Stimulated activated memory B cell treated with anti-CD40 and anti-IgM and Interleukin-4, amounts not matched to agents 10 μg/mL and 1 μg/mL and 100 μg/mL, for 72 hours (primary cell): ENCODE measurements around the gene DNAJC17.

Experiments used
- ATAC-seq: fragments of 150-1000 bp; cut with Tn5 transposase; 2 replicates; pipeline ENCODE4 v1.10.0; 2021
- H3K27ac Mint-ChIP-seq: one replicate; pipeline ENCODE4 v1.8.0; 2022; ENCODE audit warnings: mild to moderate bottlenecking, mixed read lengths
- H3K27me3 Mint-ChIP-seq: one replicate; pipeline ENCODE4 v1.8.0; 2022; ENCODE audit warnings: mixed read lengths
- H3K36me3 Mint-ChIP-seq: one replicate; pipeline ENCODE4 v1.8.0; 2022; ENCODE audit warnings: mixed read lengths
- H3K4me1 Mint-ChIP-seq: one replicate; pipeline ENCODE4 v1.8.0; 2022; ENCODE audit warnings: mixed read lengths
- H3K4me3 Mint-ChIP-seq: one replicate; pipeline ENCODE4 v1.8.0; 2022; ENCODE audit warnings: mild to moderate bottlenecking, moderate library complexity, mixed read lengths
- H3K9me3 Mint-ChIP-seq: one replicate; pipeline ENCODE4 v1.8.0; 2022; ENCODE audit warnings: mixed read lengths

The DNAJC17 gene

DNA sequence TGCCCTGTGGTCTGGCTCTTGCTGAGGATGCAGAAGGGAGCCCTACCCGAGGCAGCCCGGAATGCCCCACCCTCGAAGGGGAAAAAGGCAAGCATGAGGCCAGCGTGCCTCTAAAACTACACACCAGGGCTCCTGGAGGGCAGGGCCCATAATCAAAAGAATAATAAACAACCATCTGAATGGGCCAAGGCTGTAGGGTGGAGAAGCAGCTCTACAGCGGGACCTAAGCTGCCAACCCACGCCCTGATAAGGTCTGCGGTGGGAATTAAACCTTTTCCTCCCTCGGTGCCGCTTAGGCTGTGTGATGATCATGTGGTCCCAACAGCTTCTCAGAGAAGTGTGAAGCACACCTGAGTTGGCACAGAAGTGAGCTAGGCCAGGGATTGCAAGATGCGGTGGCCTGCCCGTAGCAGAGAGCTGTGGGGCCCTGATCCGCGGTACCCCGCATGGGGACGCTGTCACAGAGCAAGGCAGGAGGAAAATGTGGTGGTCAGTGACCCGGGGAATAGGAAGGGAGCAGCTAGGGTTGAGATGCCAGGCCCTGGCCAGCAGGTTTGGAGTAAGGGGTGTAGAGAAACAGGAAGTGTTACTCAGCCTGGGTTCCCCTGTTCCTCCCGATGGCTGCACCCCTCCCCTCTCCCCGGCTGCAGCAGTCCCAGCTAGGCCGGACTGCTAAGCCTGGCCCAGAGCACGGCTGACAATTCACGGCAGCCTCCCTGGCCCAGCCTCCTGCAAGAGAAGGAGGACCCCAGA, 38.6 kb downstream of the DNAJC17 start:
- peak overlapping the region; percentile 69 for H3K4me3 Mint-ChIP-seq
- no peaks in the 10 kb centered on the region for H3K9me3 Mint-ChIP-seq
- ATAC-seq: peak; percentile 31
- peaks cover 18% of the 10 kb centered on the region for H3K36me3 Mint-ChIP-seq
- H3K27me3 Mint-ChIP-seq: no peaks in the 10 kb centered on the region
- H3K27ac Mint-ChIP-seq: peak overlapping the region; percentile 93
- H3K4me1 Mint-ChIP-seq: peaks cover 66% of the 10 kb centered on the region

DNA sequence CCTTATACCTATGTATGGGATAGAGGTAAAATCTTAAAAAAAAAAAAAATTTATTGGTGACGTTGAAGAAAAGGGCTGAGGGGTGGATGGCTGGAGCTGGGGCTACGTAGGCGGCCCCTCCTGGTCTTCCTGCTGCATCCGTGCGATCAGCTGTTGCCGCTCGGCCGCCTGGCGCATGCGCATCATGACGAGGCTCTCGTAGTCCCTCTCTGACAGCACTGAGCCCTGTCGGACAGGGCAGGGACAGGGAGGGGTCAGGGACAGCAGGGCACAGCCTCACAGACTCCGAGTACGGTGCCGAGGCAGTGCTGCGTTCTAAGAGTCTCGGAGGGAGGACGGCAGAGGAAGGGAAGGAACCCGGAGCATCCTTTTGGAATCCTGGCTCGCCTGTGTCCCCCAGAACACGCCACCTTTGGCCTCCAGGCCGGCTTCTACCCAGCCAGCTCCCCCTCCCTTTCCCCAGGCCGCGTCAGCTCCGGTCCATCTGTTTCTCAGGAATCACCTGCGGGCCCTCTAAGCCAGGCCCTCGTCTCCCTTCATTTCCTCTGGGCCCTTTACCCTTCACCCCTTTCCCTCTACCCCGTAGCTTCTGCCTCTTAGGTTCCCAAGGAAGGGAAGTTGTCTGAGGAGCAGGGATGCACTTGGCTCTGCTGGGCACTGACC, 39.3 kb downstream of the DNAJC17 start:
- no peak for ATAC-seq
- Mint-ChIP-seq H3K27me3 (no peaks in the 10 kb centered on the region), H3K36me3 (peaks cover 11% of the 10 kb centered on the region), H3K4me3 (no peak overlapping the region), H3K27ac (peak overlapping the region; percentile 93), H3K9me3 (no peaks in the 10 kb centered on the region), H3K4me1 (peaks cover 73% of the 10 kb centered on the region)

DNA sequence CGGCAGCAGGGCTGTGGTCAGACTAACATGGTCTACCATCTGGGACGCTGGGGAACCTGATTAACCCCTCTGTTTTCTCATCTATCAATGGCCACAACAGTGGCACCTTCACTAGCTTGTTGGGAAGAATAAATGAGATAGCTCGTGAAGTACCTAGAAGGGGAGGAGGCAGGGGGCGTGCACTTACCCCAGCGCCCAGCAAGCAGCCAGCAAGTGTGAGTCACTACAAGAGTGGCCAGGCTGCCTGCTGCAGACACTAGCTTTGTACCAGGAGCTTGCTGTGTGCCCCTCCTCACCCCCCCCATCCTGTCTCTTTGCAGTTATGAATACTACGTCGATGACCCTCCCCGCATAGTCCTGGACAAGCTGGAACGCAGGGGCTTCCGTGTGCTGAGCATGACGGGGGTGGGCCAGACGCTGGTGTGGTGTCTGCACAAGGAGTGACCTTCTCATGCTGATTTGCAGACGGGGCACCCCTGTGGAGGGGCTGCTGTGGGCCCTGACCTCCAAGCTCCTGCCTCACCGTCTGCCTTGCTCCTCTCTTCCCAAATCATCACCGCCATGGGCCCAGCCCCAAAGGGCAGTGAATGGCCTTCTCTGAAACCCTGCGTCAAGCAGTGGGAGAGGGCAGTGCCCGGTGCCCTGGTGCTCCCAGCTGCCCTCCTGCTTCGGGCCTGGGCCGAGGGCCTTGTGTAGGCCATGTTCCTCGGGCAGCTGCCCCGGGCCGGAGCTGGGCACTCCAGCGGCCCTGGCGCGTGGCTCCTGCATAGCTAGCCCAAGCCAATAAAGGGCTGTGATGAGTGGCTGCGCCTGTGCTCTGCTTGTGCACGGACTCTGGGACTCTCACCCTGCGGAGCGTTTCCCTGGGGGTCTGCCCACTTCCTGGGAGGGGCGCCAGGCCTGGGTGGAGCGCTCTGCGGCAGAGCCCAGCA, 40.1 kb downstream of the DNAJC17 start:
- Mint-ChIP-seq H3K9me3 (no peaks in the 10 kb centered on the region), H3K4me3 (no peak overlapping the region), H3K27ac (no peak overlapping the region), H3K27me3 (no peaks in the 10 kb centered on the region), H3K36me3 (peaks cover 11% of the 10 kb centered on the region), H3K4me1 (peaks cover 76% of the 10 kb centered on the region)
- ATAC-seq: no peak

DNA sequence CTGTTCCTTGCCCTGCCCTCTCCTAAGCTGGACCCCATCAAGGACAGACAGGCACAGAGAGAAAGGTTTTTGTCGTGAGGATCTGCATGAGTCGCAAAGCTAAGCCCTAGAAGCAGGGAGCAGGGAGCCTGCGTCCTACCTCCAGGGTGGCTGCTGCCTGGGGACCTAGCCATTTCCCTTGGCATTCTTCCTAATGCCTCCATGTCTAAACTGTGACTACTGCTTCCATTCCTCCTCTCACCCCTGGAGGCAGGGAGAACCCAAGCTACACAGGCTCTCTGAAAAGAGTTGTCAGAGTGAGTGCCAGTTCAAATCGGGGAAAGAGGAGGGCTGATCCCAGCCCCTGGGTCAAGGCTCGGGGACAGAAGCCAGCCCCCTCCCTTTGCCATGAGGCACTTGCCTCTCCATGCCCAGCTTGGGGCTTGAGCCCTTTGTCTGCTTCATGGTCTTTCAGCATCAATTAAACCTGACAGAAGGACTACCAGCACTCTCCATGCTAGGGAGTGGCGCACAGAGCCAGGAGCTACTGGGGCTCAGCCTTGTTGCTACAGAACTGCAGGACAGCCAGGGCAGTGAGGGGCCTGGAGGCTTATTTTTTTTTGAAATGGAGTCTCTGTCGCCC, 41.0 kb downstream of the DNAJC17 start:
- no peak overlapping the region for H3K27ac Mint-ChIP-seq
- H3K27me3 Mint-ChIP-seq: no peaks in the 10 kb centered on the region
- peaks cover 71% of the 10 kb centered on the region for H3K4me1 Mint-ChIP-seq
- ATAC-seq: no peak
- H3K36me3 Mint-ChIP-seq: peaks cover 6% of the 10 kb centered on the region
- no peak overlapping the region for H3K4me3 Mint-ChIP-seq
- no peaks in the 10 kb centered on the region for H3K9me3 Mint-ChIP-seq

DNA sequence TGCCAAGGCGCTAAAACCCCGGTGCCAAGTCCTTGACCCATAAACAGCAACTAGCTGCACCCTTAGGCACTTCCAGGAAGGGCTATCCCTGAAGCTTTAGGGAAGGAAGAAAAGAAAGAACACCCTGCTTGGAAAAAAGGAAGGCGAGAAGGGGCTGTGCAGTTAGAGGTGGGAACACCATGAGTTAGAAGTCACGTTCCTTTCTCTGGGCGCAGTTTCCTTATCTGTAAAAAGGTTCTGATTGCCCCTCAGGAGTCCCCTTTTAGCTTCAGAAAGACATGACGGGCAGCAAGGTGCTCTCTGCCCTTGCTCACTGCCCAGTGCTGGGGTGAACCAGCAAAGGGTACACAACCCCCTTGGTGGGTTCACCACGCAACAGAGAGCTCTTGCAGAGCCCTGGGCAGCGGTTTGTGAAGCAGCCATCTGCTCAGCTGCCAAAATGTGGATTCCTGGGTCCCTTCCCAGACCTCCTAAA, 42.6 kb downstream of the DNAJC17 start:
- peak overlapping the region; percentile 74 for H3K27ac Mint-ChIP-seq
- no peaks in the 10 kb centered on the region for H3K27me3 Mint-ChIP-seq
- peak overlapping the region; percentile 86 for H3K4me3 Mint-ChIP-seq
- no peaks in the 10 kb centered on the region for H3K36me3 Mint-ChIP-seq
- no peak for ATAC-seq
- peaks cover 55% of the 10 kb centered on the region for H3K4me1 Mint-ChIP-seq
- no peaks in the 10 kb centered on the region for H3K9me3 Mint-ChIP-seq

GRCh38 chr15:40763801-40764628, 43.3 kb downstream of the DNAJC17 start, which contains the start of gene GCHFR:
TSS of gene GCHFR (plus strand) at chr15:40764068. CDS start at chr15:40764181, 113 bp downstream.
- peak; percentile 79 for ATAC-seq
- no peaks in the 10 kb centered on the region for H3K27me3 Mint-ChIP-seq
- no peaks in the 10 kb centered on the region for H3K9me3 Mint-ChIP-seq
- H3K4me3 Mint-ChIP-seq: peak within 1 kb of the TSS; percentile 86
- peak within 1 kb of the TSS; percentile 74 for H3K27ac Mint-ChIP-seq
- peaks cover 48% of the 10 kb centered on the region for H3K4me1 Mint-ChIP-seq
- no peaks in the 10 kb centered on the region for H3K36me3 Mint-ChIP-seq

DNA sequence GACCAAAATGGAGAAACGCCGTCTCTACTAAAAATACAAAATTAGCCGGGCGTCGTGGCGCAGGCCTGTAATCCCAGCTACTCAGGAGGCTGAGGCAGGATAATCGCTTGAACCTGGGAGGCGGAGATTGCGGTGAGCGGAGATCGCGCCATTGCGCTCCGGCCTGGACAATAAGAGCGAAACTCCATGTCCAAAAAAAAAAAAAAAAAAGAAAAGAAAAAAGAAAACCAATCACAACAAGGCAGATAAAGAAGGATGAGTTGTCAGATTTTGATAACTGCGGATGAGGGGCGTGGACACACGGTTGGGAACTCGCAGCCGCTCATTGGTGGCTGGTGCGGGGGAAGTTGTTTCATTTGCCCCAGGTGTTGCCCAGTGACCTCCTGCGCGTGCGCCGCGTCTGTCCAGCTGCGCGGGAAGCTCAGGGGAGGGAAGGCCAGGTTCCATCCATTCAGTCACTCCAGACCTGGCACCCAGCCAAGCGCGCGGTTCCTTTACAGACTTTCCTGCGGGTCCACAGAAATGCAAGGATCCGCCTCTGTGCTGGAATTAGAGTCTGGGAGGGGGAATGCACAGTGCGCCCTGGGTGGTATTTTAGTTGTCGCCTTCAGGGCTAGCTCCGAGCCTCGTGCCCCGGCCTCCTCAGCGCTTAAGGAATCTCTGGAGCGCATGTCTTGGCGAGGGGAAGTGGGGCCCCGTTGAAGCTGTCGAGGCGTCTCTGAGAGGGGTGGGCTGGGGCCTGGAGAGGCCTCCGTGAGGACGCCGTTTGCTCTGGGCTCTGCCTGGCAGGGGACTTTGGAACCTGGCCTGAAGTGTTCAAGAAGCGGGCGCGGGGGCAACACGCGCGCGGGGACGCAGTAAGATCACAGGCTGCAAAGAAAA, 44.1 kb downstream of the DNAJC17 start:
- H3K4me3 Mint-ChIP-seq: peak overlapping the region; percentile 86
- H3K9me3 Mint-ChIP-seq: no peaks in the 10 kb centered on the region
- no peaks in the 10 kb centered on the region for H3K27me3 Mint-ChIP-seq
- H3K36me3 Mint-ChIP-seq: no peaks in the 10 kb centered on the region
- H3K27ac Mint-ChIP-seq: peak overlapping the region; percentile 74
- peak; percentile 28 for ATAC-seq
- peaks cover 40% of the 10 kb centered on the region for H3K4me1 Mint-ChIP-seq

DNA sequence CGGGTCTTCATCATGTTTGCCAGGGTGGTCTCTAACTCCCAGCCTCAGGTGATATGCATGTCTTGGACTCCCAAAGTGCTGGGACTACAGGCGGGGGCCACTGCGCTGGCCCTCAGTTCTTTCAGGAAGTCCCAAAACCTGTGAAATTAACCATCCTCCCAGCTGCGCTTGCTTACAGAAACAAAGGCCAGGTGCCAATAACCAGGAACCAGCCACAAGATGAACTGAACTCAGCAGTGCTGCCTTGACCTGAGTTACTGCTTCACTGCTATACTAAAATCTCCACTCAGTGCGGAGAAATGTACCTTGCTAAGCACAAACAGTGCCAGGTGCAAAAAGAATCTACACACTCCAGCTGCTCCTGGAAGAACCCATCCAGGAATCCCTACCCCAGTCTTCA, 47.3 kb downstream of the DNAJC17 start:
- Mint-ChIP-seq H3K27ac (no peak overlapping the region), H3K9me3 (no peaks in the 10 kb centered on the region), H3K27me3 (no peaks in the 10 kb centered on the region), H3K36me3 (no peaks in the 10 kb centered on the region), H3K4me3 (no peak overlapping the region), H3K4me1 (peaks cover 33% of the 10 kb centered on the region)
- ATAC-seq: no peak

- no peak overlapping the region for H3K27ac Mint-ChIP-seq
- H3K4me3 Mint-ChIP-seq: peak overlapping the region; percentile 27
- no peak for ATAC-seq
- peaks cover 9% of the 10 kb centered on the region for H3K36me3 Mint-ChIP-seq
- no peaks in the 10 kb centered on the region for H3K27me3 Mint-ChIP-seq
- no peaks in the 10 kb centered on the region for H3K9me3 Mint-ChIP-seq
- peaks cover 35% of the 10 kb centered on the region for H3K4me1 Mint-ChIP-seq
These were observed 50.3 kb downstream of the DNAJC17 start for GRCh38 chr15:40756938-40757337.

DNA sequence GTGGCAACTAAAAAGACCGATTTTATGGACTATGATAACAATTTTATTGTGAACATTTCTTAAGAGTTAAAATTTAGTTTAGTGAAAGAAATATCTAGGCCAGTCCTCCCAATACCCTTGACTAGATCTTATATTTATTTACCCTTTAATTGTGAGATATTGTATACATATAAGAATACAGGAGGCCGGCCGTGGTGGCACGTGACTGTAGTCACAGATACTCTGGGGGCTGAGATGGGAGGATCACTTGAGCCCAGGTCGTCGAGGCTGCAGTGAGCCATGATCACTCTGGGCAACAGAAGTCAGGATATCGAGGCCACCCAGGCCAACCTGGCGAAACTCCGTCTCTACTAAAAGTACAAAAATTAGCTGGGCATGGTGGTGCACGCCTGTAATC, 51.5 kb downstream of the DNAJC17 start:
- no peak for ATAC-seq
- peaks cover 20% of the 10 kb centered on the region for H3K36me3 Mint-ChIP-seq
- no peaks in the 10 kb centered on the region for H3K9me3 Mint-ChIP-seq
- peaks cover 35% of the 10 kb centered on the region for H3K4me1 Mint-ChIP-seq
- H3K27ac Mint-ChIP-seq: peak overlapping the region; percentile 99
- peak overlapping the region; percentile 97 for H3K4me3 Mint-ChIP-seq
- no peaks in the 10 kb centered on the region for H3K27me3 Mint-ChIP-seq

DNA sequence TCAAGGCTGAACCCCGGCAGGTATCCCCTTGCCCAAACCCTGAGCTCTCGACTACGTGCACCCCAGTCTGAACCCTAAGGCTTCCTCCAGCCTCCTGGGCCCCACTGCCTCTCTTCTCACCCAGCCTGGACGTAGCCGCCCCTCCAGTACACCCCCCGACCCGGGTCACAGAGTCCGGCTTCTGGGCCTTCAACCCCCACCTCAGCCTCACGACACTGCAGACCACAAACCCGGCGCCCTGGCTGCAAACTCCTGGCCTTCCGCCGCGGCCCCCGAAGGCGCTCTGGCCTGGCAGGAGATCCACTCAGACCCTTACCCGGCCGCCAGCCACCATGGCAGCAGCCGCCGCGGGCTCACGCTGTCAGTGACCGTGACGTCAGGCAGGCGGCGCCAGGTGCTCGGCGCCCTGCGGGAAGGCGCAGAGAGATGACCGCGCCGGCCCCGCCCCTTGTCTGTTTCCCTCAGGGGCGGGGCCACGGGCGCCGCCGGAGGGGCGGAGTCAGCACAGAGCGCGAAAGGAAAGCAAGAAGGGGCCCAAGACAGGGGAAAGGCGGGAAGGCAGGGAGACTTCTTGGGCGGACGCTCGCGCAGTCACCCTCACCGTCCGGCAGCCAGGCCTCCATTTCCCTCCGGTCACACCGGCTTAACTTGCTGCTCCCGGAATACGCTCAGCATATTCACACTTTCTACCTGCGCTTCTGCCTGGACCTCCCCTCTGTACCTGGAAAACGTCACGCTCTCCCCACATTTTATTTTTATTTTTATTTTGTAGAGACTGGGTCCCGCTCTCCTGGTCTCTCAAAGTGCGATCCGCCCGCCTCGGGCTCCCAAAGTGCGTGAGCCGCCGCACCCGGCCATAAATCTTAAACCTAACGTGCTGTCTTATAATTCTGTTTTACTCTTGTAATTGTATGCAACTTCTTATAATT, 52.1 kb downstream of the DNAJC17 start, which contains the start of gene RMDN3:
Gene RMDN3, minus strand, starts transcription at position 372 of the 929 bp plus-strand sequence. CDS start 471 bp downstream, outside the sequence.
- Mint-ChIP-seq H3K36me3 (peaks cover 23% of the 10 kb centered on the region), H3K27ac (peak within 1 kb of the TSS; percentile 99), H3K9me3 (no peaks in the 10 kb centered on the region), H3K4me3 (peak within 1 kb of the TSS; percentile 97), H3K27me3 (no peaks in the 10 kb centered on the region), H3K4me1 (peaks cover 35% of the 10 kb centered on the region)
- ATAC-seq: peak; percentile 98

- H3K4me1 Mint-ChIP-seq: peaks cover 35% of the 10 kb centered on the region
- H3K4me3 Mint-ChIP-seq: peak overlapping the region; percentile 97
- H3K36me3 Mint-ChIP-seq: peaks cover 27% of the 10 kb centered on the region
- H3K27me3 Mint-ChIP-seq: no peaks in the 10 kb centered on the region
- H3K9me3 Mint-ChIP-seq: no peaks in the 10 kb centered on the region
- H3K27ac Mint-ChIP-seq: peak overlapping the region; percentile 99
- peak; percentile 24 for ATAC-seq
These were observed 52.7 kb downstream of the DNAJC17 start for GRCh38 chr15:40754574-40754882.
